Effector memory CD8-positive, alpha-beta T cell (primary cell): ENCODE results near the gene FAM222B.
"Not testable (repeated sequence)": the region's sequence is repeated elsewhere in the genome, so short reads cannot be mapped to it uniquely, and the experiment has no call there.

Source experiments
- ATAC-seq: fragments of 150-1000 bp; cut with Tn5 transposase; replicated peaks from 2 replicates; pipeline ENCODE4 v1.10.0; 2021; ENCODE audit warnings: mild to moderate bottlenecking, moderate library complexity
- DNase-seq, 3 experiments: peaks; one replicate each; pipeline ENCODE4 v3.0.0; 2021
- H3K27ac Mint-ChIP-seq, 2 donors: one replicate each; pipeline ENCODE4 v1.8.0; 2022; ENCODE audit warnings: mild to moderate bottlenecking in 2 of 2, mixed read lengths in 2 of 2, moderate library complexity in 2 of 2
- H3K27me3 Mint-ChIP-seq, 2 donors: one replicate each; pipeline ENCODE4 v1.8.0; 2022; ENCODE audit warnings: mixed read lengths in 2 of 2
- H3K36me3 Mint-ChIP-seq: one replicate; pipeline ENCODE4 v1.8.0; 2022; ENCODE audit warnings: mild to moderate bottlenecking, moderate library complexity, mixed read lengths; ENCODE audit not compliant: insufficient read depth
- H3K4me1 Mint-ChIP-seq, 2 donors: one replicate each; pipeline ENCODE4 v1.8.0; 2022; ENCODE audit warnings: low read depth in 2 of 2, mixed read lengths in 2 of 2
- H3K4me3 Mint-ChIP-seq, 2 donors: one replicate each; pipeline ENCODE4 v1.8.0; 2022; ENCODE audit warnings: mild to moderate bottlenecking in 2 of 2, mixed read lengths in 2 of 2, moderate library complexity in 2 of 2
- H3K9me3 Mint-ChIP-seq, 2 donors: one replicate each; pipeline ENCODE4 v1.8.0; 2022; ENCODE audit warnings: mixed read lengths in 2 of 2

FAM222B gene

GRCh38 chr17:28811651-28812090 lies 30.9 kb downstream of the FAM222B start:
- no peak for ATAC-seq
- Mint-ChIP-seq H3K9me3 (no peaks in the 10 kb centered on the region), H3K4me3 (peak overlapping the region; percentile 85 to 93), H3K27me3 (no peaks in the 10 kb centered on the region), H3K4me1 (peaks cover 2 to 17% of the 10 kb centered on the region in 2 donors), H3K27ac (peak overlapping the region; percentile 93 to 95), H3K36me3 (peaks cover 10% of the 10 kb centered on the region)
- DNase-seq = no peak

DNA sequence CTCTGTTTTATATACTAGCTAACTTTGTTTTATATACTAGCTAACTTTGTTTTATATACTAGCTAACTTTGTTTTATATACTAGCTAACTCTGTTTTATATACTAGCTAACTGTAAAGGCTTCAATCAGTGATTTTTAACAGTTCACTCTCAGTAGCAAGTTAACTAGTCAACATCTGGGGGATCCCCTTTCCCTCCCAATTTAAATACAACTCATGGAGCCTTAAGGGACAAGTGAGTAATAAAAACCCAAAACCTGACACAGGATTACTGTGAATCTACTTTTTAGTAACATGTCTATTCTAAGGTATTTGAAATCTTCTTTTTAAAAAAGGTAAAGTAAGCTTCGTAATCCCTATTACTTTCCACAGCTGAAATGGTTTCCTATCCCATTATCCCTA lies 32.2 kb downstream of the FAM222B start:
- ATAC-seq (no peak), DNase-seq (no peak)
- no peaks in the 10 kb centered on the region for H3K9me3 Mint-ChIP-seq
- no peak overlapping the region for H3K4me3 Mint-ChIP-seq
- no peak overlapping the region for H3K27ac Mint-ChIP-seq
- no peaks in the 10 kb centered on the region for H3K27me3 Mint-ChIP-seq
- H3K4me1 Mint-ChIP-seq = peaks cover 0 to 20% of the 10 kb centered on the region in 2 donors
- peaks cover 15% of the 10 kb centered on the region for H3K36me3 Mint-ChIP-seq

GRCh38 chr17:28807925-28808634 lies 34.5 kb downstream of the FAM222B start:
- Mint-ChIP-seq H3K36me3 (peaks cover 30% of the 10 kb centered on the region), H3K4me1 (peaks cover 3 to 20% of the 10 kb centered on the region in 2 donors), H3K27ac (peak overlapping the region in 1 of 2 donors; percentile 54), H3K9me3 (no peaks in the 10 kb centered on the region), H3K4me3 (no peak overlapping the region), H3K27me3 (no peaks in the 10 kb centered on the region)
- ATAC-seq (no peak), DNase-seq (no peak)

DNA sequence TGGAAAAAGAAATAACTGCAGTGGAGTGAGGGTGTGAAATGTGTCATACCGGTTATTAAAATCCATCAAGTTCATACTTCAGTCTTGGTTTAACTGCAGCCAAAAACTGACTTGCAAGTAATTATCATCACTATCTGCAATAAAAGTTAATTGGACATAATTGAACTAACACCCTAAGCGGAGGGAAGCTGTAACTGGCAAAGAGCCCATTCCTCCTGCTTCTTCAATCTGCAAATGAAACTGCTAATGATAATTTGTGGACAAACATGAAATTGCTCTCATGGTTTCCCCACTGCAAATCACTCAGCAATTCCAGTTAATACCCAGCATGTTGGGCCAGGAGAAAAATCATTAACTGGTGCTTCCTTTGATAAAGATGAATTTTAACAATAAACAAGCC lies 46.5 kb downstream of the FAM222B start:
- Mint-ChIP-seq H3K4me3 (no peak overlapping the region), H3K27ac (no peak overlapping the region), H3K9me3 (no peaks in the 10 kb centered on the region), H3K27me3 (no peaks in the 10 kb centered on the region), H3K36me3 (peaks cover 13% of the 10 kb centered on the region), H3K4me1 (peaks cover 3 to 4% of the 10 kb centered on the region in 2 donors)
- DNase-seq (no peak), ATAC-seq (no peak)

- ATAC-seq, DNase-seq, H3K27ac Mint-ChIP-seq, H3K9me3 Mint-ChIP-seq, H3K27me3 Mint-ChIP-seq, H3K4me3 Mint-ChIP-seq, H3K4me1 Mint-ChIP-seq: not testable (repeated sequence)
- peaks cover 11% of the 10 kb centered on the region for H3K36me3 Mint-ChIP-seq
Measured at GRCh38 chr17:28794846-28795441, 47.6 kb downstream of the FAM222B start.

DNA sequence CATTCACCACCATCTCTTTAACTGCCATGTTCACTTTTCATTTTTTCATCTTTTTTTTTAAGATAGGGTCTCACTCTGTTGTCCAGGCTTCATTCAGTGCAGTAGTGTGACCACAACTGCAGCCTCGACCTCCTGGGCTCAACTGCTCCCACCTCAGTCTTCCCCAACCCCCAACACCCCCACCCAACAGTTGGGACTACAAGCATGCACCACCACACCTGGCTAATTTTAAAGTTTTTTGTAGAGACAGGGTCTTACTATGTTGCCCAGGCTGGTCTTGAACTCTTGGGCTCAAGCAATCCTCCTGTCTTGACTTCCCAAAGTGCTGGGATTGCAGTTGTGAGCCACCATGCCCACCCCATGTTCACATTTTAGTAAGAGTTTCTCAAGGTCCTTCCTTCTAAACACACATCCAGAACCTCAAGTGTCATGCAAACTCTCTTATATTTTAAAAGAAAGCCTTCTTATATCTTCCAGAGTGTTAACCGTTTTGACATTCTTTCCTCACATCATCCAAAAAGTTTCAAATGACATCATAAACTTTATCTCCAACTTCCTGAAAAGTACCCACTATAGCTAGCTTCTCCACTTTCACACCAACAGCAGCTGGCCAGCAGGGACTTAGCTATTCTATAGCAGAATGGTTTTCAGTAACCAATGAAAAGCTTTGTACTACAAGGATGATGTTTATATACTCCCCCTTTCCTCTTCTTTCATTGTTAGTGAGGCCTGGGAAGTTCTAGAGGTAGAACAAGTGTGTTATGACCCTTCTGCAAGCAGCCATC lies 49.5 kb downstream of the FAM222B start:
- H3K27me3 Mint-ChIP-seq = no peaks in the 10 kb centered on the region
- H3K4me3 Mint-ChIP-seq = no peak overlapping the region
- peaks cover 4 to 6% of the 10 kb centered on the region in 2 donors for H3K4me1 Mint-ChIP-seq
- peak overlapping the region in 1 of 2 donors; percentile 46 for H3K27ac Mint-ChIP-seq
- ATAC-seq (no peak), DNase-seq (no peak)
- no peaks in the 10 kb centered on the region for H3K9me3 Mint-ChIP-seq
- peaks cover 13% of the 10 kb centered on the region for H3K36me3 Mint-ChIP-seq

DNA sequence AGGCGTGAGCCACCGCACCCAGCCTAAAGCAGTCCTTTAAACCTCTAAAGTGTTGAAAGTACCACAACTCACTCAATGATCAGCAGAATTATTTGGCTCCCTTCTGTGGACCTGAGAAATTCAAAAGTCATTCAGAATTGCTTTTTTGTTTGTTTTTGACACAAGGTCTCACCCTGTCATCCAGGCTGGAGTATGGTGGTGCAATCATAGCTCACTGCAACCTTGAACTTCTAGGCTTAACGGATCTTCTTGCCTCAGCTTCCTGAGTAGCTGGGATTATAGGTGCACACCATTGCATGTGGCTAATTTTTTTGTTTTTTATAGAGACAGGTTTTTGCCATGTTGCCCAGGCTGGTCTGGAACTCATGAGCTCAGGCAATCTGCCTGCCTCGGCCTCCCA lies 54.5 kb downstream of the FAM222B start:
- Mint-ChIP-seq H3K27me3 (no peaks in the 10 kb centered on the region), H3K4me3 (no peak overlapping the region), H3K9me3 (no peaks in the 10 kb centered on the region), H3K36me3 (peaks cover 6% of the 10 kb centered on the region), H3K4me1 (peaks cover 0 to 7% of the 10 kb centered on the region in 2 donors), H3K27ac (peak overlapping the region in 1 of 2 donors; percentile 25)
- DNase-seq (no peak), ATAC-seq (no peak)

- ATAC-seq = no peak
- no peaks in the 10 kb centered on the region for H3K27me3 Mint-ChIP-seq
- no peak overlapping the region for H3K4me3 Mint-ChIP-seq
- DNase-seq = no peak
- H3K4me1 Mint-ChIP-seq = peaks cover 9 to 27% of the 10 kb centered on the region in 2 donors
- H3K9me3 Mint-ChIP-seq = no peaks in the 10 kb centered on the region
- peak overlapping the region; percentile 52 to 60 for H3K27ac Mint-ChIP-seq
- H3K36me3 Mint-ChIP-seq = peaks cover 2% of the 10 kb centered on the region
Measured at GRCh38 chr17:28783161-28783560, 59.4 kb downstream of the FAM222B start.

DNA sequence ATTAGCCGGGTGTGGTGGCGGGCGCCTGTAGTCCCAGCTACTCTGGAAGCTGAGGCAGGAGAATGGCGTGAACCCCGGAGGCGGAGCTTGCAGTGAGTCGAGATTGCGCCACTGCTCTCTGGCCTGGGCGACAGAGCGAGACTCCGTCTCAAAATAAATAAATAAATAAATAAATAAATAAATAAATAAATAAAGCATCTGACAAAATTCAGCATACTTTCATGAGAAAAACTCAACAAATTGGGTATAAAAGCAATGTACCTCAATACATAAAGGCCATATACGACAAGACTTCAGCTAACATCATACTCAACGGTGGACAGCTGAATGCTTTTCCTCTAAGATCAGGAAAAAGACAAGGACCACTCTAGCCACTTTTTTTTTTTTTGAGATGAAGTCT lies 63.0 kb downstream of the FAM222B start:
- not testable (repeated sequence) for H3K27me3 Mint-ChIP-seq, H3K4me3 Mint-ChIP-seq, H3K36me3 Mint-ChIP-seq, DNase-seq, H3K9me3 Mint-ChIP-seq, H3K27ac Mint-ChIP-seq, ATAC-seq
- peaks cover 18 to 39% of the 10 kb centered on the region in 2 donors for H3K4me1 Mint-ChIP-seq

DNA sequence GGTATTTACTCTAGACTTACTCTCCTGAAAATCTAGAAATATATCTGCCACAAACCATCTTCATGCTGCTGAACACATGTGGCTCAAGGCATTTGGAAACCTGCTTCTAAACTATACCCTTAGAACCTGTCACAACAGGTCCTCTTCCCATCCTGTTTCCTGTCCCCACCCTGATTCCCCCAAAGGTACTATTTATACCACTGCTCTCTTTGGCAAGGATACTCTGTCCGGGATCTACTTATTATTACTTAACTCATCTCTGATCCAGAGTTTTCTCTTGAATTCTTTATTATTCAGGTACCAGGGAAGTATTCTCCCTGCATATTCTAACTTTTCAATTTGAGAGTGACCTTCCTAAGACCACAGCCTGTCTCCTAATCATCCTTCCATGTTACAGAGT lies 65.4 kb downstream of the FAM222B start:
- Mint-ChIP-seq H3K4me3 (no peak overlapping the region), H3K36me3 (peaks cover 17% of the 10 kb centered on the region), H3K9me3 (no peaks in the 10 kb centered on the region), H3K27me3 (no peaks in the 10 kb centered on the region), H3K4me1 (peaks cover 18 to 39% of the 10 kb centered on the region in 2 donors), H3K27ac (peak overlapping the region; percentile 77 to 80)
- no peak for DNase-seq
- ATAC-seq = no peak

DNA sequence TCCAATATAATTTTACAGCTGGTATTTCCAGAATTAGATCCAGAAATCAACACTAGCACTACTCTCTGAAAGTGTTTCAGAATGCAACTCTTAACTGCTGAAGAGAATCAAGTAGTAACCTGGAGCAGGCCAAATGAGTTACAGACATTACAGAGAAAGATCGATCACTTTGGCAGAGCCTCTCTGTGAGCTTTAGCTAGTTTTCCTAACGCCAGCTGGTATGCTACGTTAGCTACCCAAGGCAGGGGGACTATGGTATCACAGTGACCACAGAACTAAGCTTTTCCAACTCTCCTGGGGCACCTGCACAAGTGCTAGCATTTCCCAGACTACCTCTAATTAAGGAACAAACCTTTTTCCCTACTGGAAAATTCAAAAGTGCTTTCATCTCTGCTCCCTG lies 68.4 kb downstream of the FAM222B start:
- H3K27me3 Mint-ChIP-seq = no peaks in the 10 kb centered on the region
- peaks cover 23% of the 10 kb centered on the region for H3K36me3 Mint-ChIP-seq
- no peaks in the 10 kb centered on the region for H3K9me3 Mint-ChIP-seq
- no peak overlapping the region for H3K4me3 Mint-ChIP-seq
- ATAC-seq = no peak
- no peak for DNase-seq
- H3K4me1 Mint-ChIP-seq = peaks cover 13 to 32% of the 10 kb centered on the region in 2 donors
- peak overlapping the region in 1 of 2 donors; percentile 75 for H3K27ac Mint-ChIP-seq

- H3K36me3 Mint-ChIP-seq = peaks cover 26% of the 10 kb centered on the region
- peak overlapping the region in 1 of 2 donors; percentile 75 for H3K27ac Mint-ChIP-seq
- no peak for ATAC-seq
Measured at GRCh38 chr17:28773736-28774135, 68.9 kb downstream of the FAM222B start.

GRCh38 chr17:28765038-28765437 lies 77.6 kb downstream of the FAM222B start:
- no peak overlapping the region for H3K27ac Mint-ChIP-seq
- H3K9me3 Mint-ChIP-seq = no peaks in the 10 kb centered on the region
- H3K4me3 Mint-ChIP-seq = no peak overlapping the region
- DNase-seq (no peak), ATAC-seq (no peak)
- peaks cover 22% of the 10 kb centered on the region for H3K36me3 Mint-ChIP-seq
- H3K27me3 Mint-ChIP-seq = no peaks in the 10 kb centered on the region
- H3K4me1 Mint-ChIP-seq = peaks cover 3 to 6% of the 10 kb centered on the region in 2 donors

More at GRCh38 chr17:28773736-28774135, 68.9 kb downstream of the FAM222B start:
- Mint-ChIP-seq H3K9me3 (no peaks in the 10 kb centered on the region), H3K4me3 (no peak overlapping the region), H3K4me1 (peaks cover 8 to 27% of the 10 kb centered on the region in 2 donors), H3K27me3 (no peaks in the 10 kb centered on the region)
- no peak for DNase-seq
